ENCODE measurements around the gene EIF3B.
A peak's percentile ranks its signal among the peaks of the same experiment; 100 is the strongest.
"Not testable (repeated sequence)": the region's sequence is repeated elsewhere in the genome, so short reads cannot be mapped to it uniquely, and the experiment has no call there.

EIF3B gene

GRCh38 chr7:2386122-2386521 lies 31.5 kb downstream of the EIF3B start:
- H3K36me3 ChIP-seq (ENCODE audit: control insufficient read depth, insufficient read depth, low read length), result peaks cover 17% of the 10 kb centered on the region
- H3K4me1 ChIP-seq (ENCODE audit: control insufficient read depth, insufficient read depth, low read length, poor library complexity, severe bottlenecking); H3K4me3 ChIP-seq (ENCODE audit: extremely low read depth, insufficient read depth, low read length, poor library complexity, severe bottlenecking); H3K9me3 ChIP-seq (ENCODE audit: control insufficient read depth, low read length); H3K27ac ChIP-seq (ENCODE audit: low read depth, low read length, severe bottlenecking): not testable (repeated sequence)
- 96% methylated on average over 7 to 8 of the region's 9 CpGs for WGBS, 2 experiments (ENCODE audit: insufficient coverage in 2 of 2)

- Histone ChIP-seq H3K36me3 (ENCODE audit: control insufficient read depth, insufficient read depth, low read length) (peaks cover 12% of the 10 kb centered on the region), H3K9me3 (ENCODE audit: control insufficient read depth, low read length) (no peaks in the 10 kb centered on the region), H3K4me3 (ENCODE audit: extremely low read depth, insufficient read depth, low read length, poor library complexity, severe bottlenecking) (no peak overlapping the region), H3K27ac (ENCODE audit: low read depth, low read length, severe bottlenecking) (no peak overlapping the region), H3K4me1 (ENCODE audit: control insufficient read depth, insufficient read depth, low read length, poor library complexity, severe bottlenecking) (no peaks in the 10 kb centered on the region)
- WGBS, 2 experiments (ENCODE audit: insufficient coverage in 2 of 2), result 84 to 89% methylated on average over 16 to 17 of the region's 17 CpGs
Measured at GRCh38 chr7:2386964-2387669, 32.5 kb downstream of the EIF3B start.

- H3K27ac ChIP-seq (ENCODE audit: low read depth, low read length, severe bottlenecking), result no peak overlapping the region
- WGBS, 2 experiments (ENCODE audit: insufficient coverage in 2 of 2), result 96 to 97% methylated on average over 25 to 29 of the region's 31 CpGs
Measured at GRCh38 chr7:2387897-2388636, 33.4 kb downstream of the EIF3B start.

GRCh38 chr7:2388637-2388954 lies 34.0 kb downstream of the EIF3B start:
- WGBS, 2 experiments (ENCODE audit: insufficient coverage in 2 of 2), result 92 to 100% methylated on average over 3 to 5 of the region's 5 CpGs
- Histone ChIP-seq H3K4me3 (ENCODE audit: extremely low read depth, insufficient read depth, low read length, poor library complexity, severe bottlenecking) (no peak overlapping the region), H3K36me3 (ENCODE audit: control insufficient read depth, insufficient read depth, low read length) (peaks cover 6% of the 10 kb centered on the region), H3K27ac (ENCODE audit: low read depth, low read length, severe bottlenecking) (no peak overlapping the region), H3K9me3 (ENCODE audit: control insufficient read depth, low read length) (no peaks in the 10 kb centered on the region), H3K4me1 (ENCODE audit: control insufficient read depth, insufficient read depth, low read length, poor library complexity, severe bottlenecking) (no peaks in the 10 kb centered on the region)

More at GRCh38 chr7:2387897-2388636, 33.4 kb downstream of the EIF3B start:
- Histone ChIP-seq H3K4me1 (ENCODE audit: control insufficient read depth, insufficient read depth, low read length, poor library complexity, severe bottlenecking) (no peaks in the 10 kb centered on the region), H3K4me3 (ENCODE audit: extremely low read depth, insufficient read depth, low read length, poor library complexity, severe bottlenecking) (no peak overlapping the region), H3K36me3 (ENCODE audit: control insufficient read depth, insufficient read depth, low read length) (peaks cover 6% of the 10 kb centered on the region), H3K9me3 (ENCODE audit: control insufficient read depth, low read length) (no peaks in the 10 kb centered on the region)

- H3K36me3 ChIP-seq (ENCODE audit: control insufficient read depth, insufficient read depth, low read length); H3K4me1 ChIP-seq (ENCODE audit: control insufficient read depth, insufficient read depth, low read length, poor library complexity, severe bottlenecking); H3K27ac ChIP-seq (ENCODE audit: low read depth, low read length, severe bottlenecking); H3K4me3 ChIP-seq (ENCODE audit: extremely low read depth, insufficient read depth, low read length, poor library complexity, severe bottlenecking); H3K9me3 ChIP-seq (ENCODE audit: control insufficient read depth, low read length): not testable (repeated sequence)
- WGBS, 2 experiments (ENCODE audit: insufficient coverage in 2 of 2), result 80 to 82% methylated on average over 13 to 14 of the region's 16 CpGs
Measured at GRCh38 chr7:2390020-2390816, 35.6 kb downstream of the EIF3B start.

- 93 to 95% methylated on average over 11 of the region's 12 CpGs for WGBS, 2 experiments (ENCODE audit: insufficient coverage in 2 of 2)
- H3K4me3 ChIP-seq (ENCODE audit: extremely low read depth, insufficient read depth, low read length, poor library complexity, severe bottlenecking), result no peak overlapping the region
- H3K9me3 ChIP-seq (ENCODE audit: control insufficient read depth, low read length), result no peaks in the 10 kb centered on the region
- no peak overlapping the region for H3K27ac ChIP-seq (ENCODE audit: low read depth, low read length, severe bottlenecking)
- H3K36me3 ChIP-seq (ENCODE audit: control insufficient read depth, insufficient read depth, low read length), result peaks cover 3% of the 10 kb centered on the region
- H3K4me1 ChIP-seq (ENCODE audit: control insufficient read depth, insufficient read depth, low read length, poor library complexity, severe bottlenecking), result no peaks in the 10 kb centered on the region
Measured at GRCh38 chr7:2393706-2394105, 39.1 kb downstream of the EIF3B start.

- no peak overlapping the region for H3K4me3 ChIP-seq (ENCODE audit: extremely low read depth, insufficient read depth, low read length, poor library complexity, severe bottlenecking)
- H3K9me3 ChIP-seq (ENCODE audit: control insufficient read depth, low read length), result no peaks in the 10 kb centered on the region
- no peak overlapping the region for H3K27ac ChIP-seq (ENCODE audit: low read depth, low read length, severe bottlenecking)
- H3K4me1 ChIP-seq (ENCODE audit: control insufficient read depth, insufficient read depth, low read length, poor library complexity, severe bottlenecking), result peaks cover 3% of the 10 kb centered on the region
- WGBS, 2 experiments (ENCODE audit: insufficient coverage in 2 of 2), result 95 to 96% methylated on average over 19 of the region's 21 CpGs
- H3K36me3 ChIP-seq (ENCODE audit: control insufficient read depth, insufficient read depth, low read length), result peaks cover 3% of the 10 kb centered on the region
Measured at GRCh38 chr7:2394566-2395082, 40.0 kb downstream of the EIF3B start.

- H3K36me3 ChIP-seq (ENCODE audit: control insufficient read depth, insufficient read depth, low read length), result no peaks in the 10 kb centered on the region
- H3K9me3 ChIP-seq (ENCODE audit: control insufficient read depth, low read length), result no peaks in the 10 kb centered on the region
- H3K4me3 ChIP-seq (ENCODE audit: extremely low read depth, insufficient read depth, low read length, poor library complexity, severe bottlenecking), result no peak overlapping the region
- H3K4me1 ChIP-seq (ENCODE audit: control insufficient read depth, insufficient read depth, low read length, poor library complexity, severe bottlenecking), result peaks cover 13% of the 10 kb centered on the region
- WGBS, 2 experiments (ENCODE audit: insufficient coverage in 2 of 2), result 88 to 93% methylated on average over 1 to 3 of the region's 4 CpGs
- no peak overlapping the region for H3K27ac ChIP-seq (ENCODE audit: low read depth, low read length, severe bottlenecking)
Measured at GRCh38 chr7:2398506-2398905, 43.9 kb downstream of the EIF3B start.

- Histone ChIP-seq H3K27ac (ENCODE audit: low read depth, low read length, severe bottlenecking) (peak overlapping the region; percentile 84), H3K36me3 (ENCODE audit: control insufficient read depth, insufficient read depth, low read length) (no peaks in the 10 kb centered on the region), H3K9me3 (ENCODE audit: control insufficient read depth, low read length) (no peaks in the 10 kb centered on the region), H3K4me3 (ENCODE audit: extremely low read depth, insufficient read depth, low read length, poor library complexity, severe bottlenecking) (no peak overlapping the region), H3K4me1 (ENCODE audit: control insufficient read depth, insufficient read depth, low read length, poor library complexity, severe bottlenecking) (peaks cover 13% of the 10 kb centered on the region)
- WGBS, 2 experiments (ENCODE audit: insufficient coverage in 2 of 2), result 38 to 58% methylated on average over 3 to 4 of the region's 6 CpGs
Measured at GRCh38 chr7:2399848-2400587, 45.4 kb downstream of the EIF3B start.

GRCh38 chr7:2402687-2403013 lies 48.0 kb downstream of the EIF3B start:
- WGBS, 2 experiments (ENCODE audit: insufficient coverage in 2 of 2), result 90 to 97% methylated on average over 4 to 6 of the region's 6 CpGs

More at GRCh38 chr7:2402687-2403013, 48.0 kb downstream of the EIF3B start:
- H3K4me1 ChIP-seq (ENCODE audit: control insufficient read depth, insufficient read depth, low read length, poor library complexity, severe bottlenecking), result peaks cover 18% of the 10 kb centered on the region
- H3K9me3 ChIP-seq (ENCODE audit: control insufficient read depth, low read length), result no peaks in the 10 kb centered on the region
- peak overlapping the region; percentile 55 for H3K4me3 ChIP-seq (ENCODE audit: extremely low read depth, insufficient read depth, low read length, poor library complexity, severe bottlenecking)
- no peak overlapping the region for H3K27ac ChIP-seq (ENCODE audit: low read depth, low read length, severe bottlenecking)
- H3K36me3 ChIP-seq (ENCODE audit: control insufficient read depth, insufficient read depth, low read length), result no peaks in the 10 kb centered on the region
